ENCODE measurements around the gene NKIRAS1.
A peak's percentile ranks its signal among the peaks of the same experiment; 100 is the strongest.

NKIRAS1 gene

GRCh38 chr3:23960649-23961048 is 43.9 kb upstream of the NKIRAS1 start (continued):
- TF ChIP-seq TSHZ1 (tag by site-specific recombination; IDR thresholded peaks at IDR 0.05; ENCODE audit: borderline replicate concordance) (peak; percentile 65; the same call in 1 of the 2 replicates), ZNF843 (tag by site-specific recombination; IDR thresholded peaks at IDR 0.05) (peak; percentile 82), PBX3 (CRISPR knock-in tag; IDR thresholded peaks at IDR 0.05) (no peak), ZNF140 (tag by site-specific recombination; IDR thresholded peaks at IDR 0.05) (no peak), CTCF (tag by site-specific recombination; IDR thresholded peaks at IDR 0.05) (no peak), ZNF350 (tag by site-specific recombination; IDR thresholded peaks at IDR 0.05) (no peak), GFI1B (tag by site-specific recombination; IDR thresholded peaks at IDR 0.05) (no peak), ZNF433 (tag by site-specific recombination; IDR thresholded peaks at IDR 0.05; ENCODE audit: low read depth) (no peak), SP2 (tag by site-specific recombination; IDR thresholded peaks at IDR 0.05) (no peak), ZNF645 (tag by site-specific recombination; IDR thresholded peaks at IDR 0.05) (no peak), ZNF394 (tag by site-specific recombination; IDR thresholded peaks at IDR 0.05; ENCODE audit: borderline replicate concordance) (no peak), OSR2 (tag by site-specific recombination; IDR thresholded peaks at IDR 0.05) (peak; percentile 80), PRDM10 (tag by site-specific recombination; IDR thresholded peaks at IDR 0.05) (no peak), SCRT2 (tag by site-specific recombination; IDR thresholded peaks at IDR 0.05) (no peak), ZNF138 (tag by site-specific recombination; IDR thresholded peaks at IDR 0.05; ENCODE audit: borderline replicate concordance) (no peak), ZNF311 (tag by site-specific recombination; IDR thresholded peaks at IDR 0.05; ENCODE audit: borderline replicate concordance) (no peak), ZNF274 (IDR thresholded peaks at IDR 0.05; ENCODE audit: low read length) (no peak), ZNF274 (tag by site-specific recombination; IDR thresholded peaks at IDR 0.05; ENCODE audit: borderline replicate concordance) (no peak), PRDM6 (tag by site-specific recombination; IDR thresholded peaks at IDR 0.05) (peak; percentile 95), ZNF423 (tag by site-specific recombination; IDR thresholded peaks at IDR 0.05) (no peak), ZNF624 (tag by site-specific recombination; IDR thresholded peaks at IDR 0.05) (no peak), BCL11A (tag by site-specific recombination; IDR thresholded peaks at IDR 0.05; ENCODE audit: low read depth) (peak; percentile 75; the same call in 1 of the 2 replicates), ZNF146 (tag by site-specific recombination; IDR thresholded peaks at IDR 0.05) (no peak), ZNF571 (tag by site-specific recombination; IDR thresholded peaks at IDR 0.05) (no peak), ZNF112 (tag by site-specific recombination; IDR thresholded peaks at IDR 0.05) (no peak), ZNF654 (tag by site-specific recombination; IDR thresholded peaks at IDR 0.05; ENCODE audit: low read depth) (no peak)
- TF ChIP-seq, protein P1, sequence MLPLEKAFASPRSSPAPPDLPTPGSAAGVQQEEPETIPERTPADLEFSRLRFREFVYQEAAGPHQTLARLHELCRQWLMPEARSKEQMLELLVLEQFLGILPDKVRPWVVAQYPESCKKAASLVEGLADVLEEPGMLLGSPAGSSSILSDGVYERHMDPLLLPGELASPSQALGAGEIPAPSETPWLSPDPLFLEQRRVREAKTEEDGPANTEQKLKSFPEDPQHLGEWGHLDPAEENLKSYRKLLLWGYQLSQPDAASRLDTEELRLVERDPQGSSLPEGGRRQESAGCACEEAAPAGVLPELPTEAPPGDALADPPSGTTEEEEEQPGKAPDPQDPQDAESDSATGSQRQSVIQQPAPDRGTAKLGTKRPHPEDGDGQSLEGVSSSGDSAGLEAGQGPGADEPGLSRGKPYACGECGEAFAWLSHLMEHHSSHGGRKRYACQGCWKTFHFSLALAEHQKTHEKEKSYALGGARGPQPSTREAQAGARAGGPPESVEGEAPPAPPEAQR (tag by site-specific recombination; IDR thresholded peaks at IDR 0.05): no peak
